Body of pancreas (tissue), 4 donors: Measurements from ENCODE around the gene DNAH5. TPM values are rescaled to one million over a fixed set of nuclear protein-coding genes. Genes with fewer than 3 reads are reported as not detected.
A peak's percentile ranks its signal among the peaks of the same experiment; 100 is the strongest.

Source experiments
- ATAC-seq: fragments of 150-250 bp; one replicate; pipeline ENCODE4 v1.9.1; 2016
- DNase-seq, 4 donors: peaks; one replicate each; pipeline ENCODE4 v3.0.0-alpha.2; 2019
- H3K27ac ChIP-seq, 4 donors: fragments of 200-600 bp; sonication (generic); 1 replicate in 3 of 4; 2 replicates in 1 of 4; pipeline versions ENCODE4 v1.5.1 to v1.6.1; 2016 to 2019; ENCODE audit warnings: mild to moderate bottlenecking in 1 of 4, mixed read lengths in 1 of 4, moderate library complexity in 1 of 4
- H3K27me3 ChIP-seq, 2 donors: fragments of 200-600 bp; sonication (generic); one replicate each; pipeline ENCODE4 v1.6.0; 2016; ENCODE audit warnings: mild to moderate bottlenecking in 1 of 2
- H3K36me3 ChIP-seq, 2 donors: fragments of 200-600 bp; sonication (generic); replicated peaks in 1 of 2; 2 replicates each; pipeline ENCODE4 v1.5.1; 2016; ENCODE audit warnings: low read depth in 2 of 2; ENCODE audit not compliant: insufficient read depth in 1 of 2
- H3K4me1 ChIP-seq: fragments of 200-600 bp; sonication (generic); one replicate; pipeline ENCODE4 v1.6.0; 2016
- H3K4me3 ChIP-seq, 2 donors: fragments of 200-600 bp; sonication (generic); 1 replicate in 1 of 2; 2 replicates in 1 of 2; pipeline ENCODE4 v1.5.1; 2016 to 2019
- H3K9me3 ChIP-seq, 3 donors: fragments of 200-600 bp; sonication (generic); 1 replicate in 2 of 3; 2 replicates in 1 of 3; pipeline ENCODE4 v1.5.1; 2016
- CTCF ChIP-seq, 7 experiments: fragments of 450-650 bp in 4 of 7; fragments of 200-600 bp in 3 of 7; sonication (generic) in 3 of 7; IDR thresholded peaks; one replicate each; pipeline ENCODE4 v1.5.1; 2016 to 2019; ENCODE audit warnings: antibody characterized with exemption in 7 of 7
- POLR2A ChIP-seq, 3 donors: fragments of 450-650 bp; IDR thresholded peaks; one replicate each; pipeline ENCODE4 v1.6.1; 2016; ENCODE audit warnings: antibody characterized with exemption in 3 of 3, mild to moderate bottlenecking in 2 of 3
- WGBS, 2 donors: methylation state at CpG; one replicate each; pipeline ENCODE4 v1.1.5; 2017; 5-methylcytosine and 5-hydroxymethylcytosine counted together
- intact Hi-C: fragments of 100-400 bp; cut with DNase I; formaldehyde crosslinking; loops from one replicate; pipeline ENCODE4 v1.15.1; 2023
- total RNA-seq, 2 donors: library from RNA; depleted of rRNA; stranded (reverse); fragments of >200 nt; gene quantifications; one replicate each; pipeline ENCODE4 v1.1.0, GENCODE V29; 2016

DNAH5 gene
- total RNA-seq, 2 donors from 2014 or later, result 0.99 to 2.6 TPM

- H3K4me1 ChIP-seq, result no peaks in the 10 kb centered on the region
- ATAC-seq (no peak), DNase-seq (no peak)
- intact Hi-C loops, result no loop called here
- 54 to 64% methylated on average over 2 of the region's 2 CpGs for WGBS, 2 donors
- no peak for TF ChIP-seq CTCF (IDR thresholded peaks at IDR 0.05)
- no peak for TF ChIP-seq POLR2A (IDR thresholded peaks at IDR 0.05)
- H3K36me3 ChIP-seq, result no peaks in the 10 kb centered on the region
- no peak overlapping the region for H3K4me3 ChIP-seq
- no peaks in the 10 kb centered on the region for H3K27me3 ChIP-seq
- no peak overlapping the region for H3K27ac ChIP-seq
- no peaks in the 10 kb centered on the region for H3K9me3 ChIP-seq
Measured at GRCh38 chr5:13708432-13708831, 236.1 kb downstream of the DNAH5 start.

- Histone ChIP-seq H3K27ac (no peak overlapping the region), H3K36me3 (no peaks in the 10 kb centered on the region), H3K4me1 (no peaks in the 10 kb centered on the region), H3K4me3 (no peak overlapping the region), H3K27me3 (no peaks in the 10 kb centered on the region), H3K9me3 (no peaks in the 10 kb centered on the region)
- ATAC-seq (no peak), DNase-seq (no peak)
- intact Hi-C loops, result no loop called here
- WGBS, 2 donors, result 51 to 54% methylated on average over 4 of the region's 4 CpGs
- no peak for TF ChIP-seq POLR2A (IDR thresholded peaks at IDR 0.05)
- TF ChIP-seq CTCF (IDR thresholded peaks at IDR 0.05), result no peak
Measured at GRCh38 chr5:13704396-13704795, 240.1 kb downstream of the DNAH5 start.

GRCh38 chr5:13700626-13701025 lies 243.9 kb downstream of the DNAH5 start:
- Histone ChIP-seq H3K27me3 (no peaks in the 10 kb centered on the region), H3K36me3 (no peaks in the 10 kb centered on the region), H3K4me3 (no peak overlapping the region), H3K4me1 (no peaks in the 10 kb centered on the region), H3K9me3 (no peaks in the 10 kb centered on the region), H3K27ac (no peak overlapping the region)
- intact Hi-C loops, result no loop called here
- 77 to 82% methylated on average over 6 of the region's 6 CpGs for WGBS, 2 donors
- no peak for ATAC-seq
- no peak for DNase-seq
- TF ChIP-seq CTCF (IDR thresholded peaks at IDR 0.05) (no peak), POLR2A (IDR thresholded peaks at IDR 0.05) (no peak)

GRCh38 chr5:13698885-13699284 lies 245.6 kb downstream of the DNAH5 start:
- TF ChIP-seq POLR2A (IDR thresholded peaks at IDR 0.05) (no peak), CTCF (IDR thresholded peaks at IDR 0.05) (no peak)
- H3K27ac ChIP-seq, result no peak overlapping the region
- intact Hi-C loops, result no loop called here
- H3K27me3 ChIP-seq, result no peaks in the 10 kb centered on the region
- H3K4me3 ChIP-seq, result no peak overlapping the region
- no peak for DNase-seq
- no peaks in the 10 kb centered on the region for H3K36me3 ChIP-seq
- ATAC-seq, result no peak
- no peaks in the 10 kb centered on the region for H3K4me1 ChIP-seq
- 21 to 37% methylated on average over 3 of the region's 3 CpGs for WGBS, 2 donors
- H3K9me3 ChIP-seq, result no peaks in the 10 kb centered on the region

- Histone ChIP-seq H3K27ac (peak overlapping the region in 1 of 4 donors; percentile 40), H3K9me3 (no peaks in the 10 kb centered on the region), H3K36me3 (no peaks in the 10 kb centered on the region), H3K27me3 (no peaks in the 10 kb centered on the region), H3K4me3 (no peak overlapping the region), H3K4me1 (no peaks in the 10 kb centered on the region)
- DNase-seq (no peak), ATAC-seq (peak; percentile 38)
- no peak for TF ChIP-seq POLR2A (IDR thresholded peaks at IDR 0.05)
- TF ChIP-seq CTCF (IDR thresholded peaks at IDR 0.05), result peak in 2 of 7 experiments; percentile 8
- intact Hi-C loops, result no loop called here
- 13 to 29% methylated on average over 9 of the region's 9 CpGs for WGBS, 2 donors
Measured at GRCh38 chr5:13695076-13695712, 249.3 kb downstream of the DNAH5 start.
